Subcutaneous abdominal adipose tissue (tissue), 5 donors: Measurements from ENCODE around the gene MARCHF10.

Source experiments
- H3K27ac ChIP-seq: one replicate; pipeline ENCODE4 v1.7.0; 2013; ENCODE audit warnings: low read depth, mild to moderate bottlenecking, inconsistent platforms, low read length, moderate library complexity
- H3K27me3 ChIP-seq, 5 donors: one replicate each; pipeline ENCODE4 v1.7.0; 2013; ENCODE audit warnings: low read length in 5 of 5, inconsistent platforms in 1 of 5; ENCODE audit not compliant: control insufficient read depth in 5 of 5, insufficient read depth in 4 of 5
- H3K36me3 ChIP-seq, 5 donors: one replicate each; pipeline ENCODE4 v1.7.0; 2013; ENCODE audit warnings: low read length in 5 of 5; ENCODE audit not compliant: control insufficient read depth in 5 of 5, insufficient read depth in 5 of 5
- H3K4me1 ChIP-seq, 5 donors: one replicate each; pipeline ENCODE4 v1.7.0; 2013; ENCODE audit warnings: low read length in 5 of 5, mild to moderate bottlenecking in 3 of 5, moderate library complexity in 1 of 5; ENCODE audit not compliant: control insufficient read depth in 5 of 5, insufficient read depth in 5 of 5
- H3K4me3 ChIP-seq, 5 donors: one replicate each; pipeline ENCODE4 v1.7.0; 2013; ENCODE audit warnings: low read length in 5 of 5, low read depth in 1 of 5
- H3K9ac ChIP-seq, 5 donors: one replicate each; pipeline ENCODE4 v1.7.0; 2013; ENCODE audit warnings: low read length in 5 of 5, mild to moderate bottlenecking in 4 of 5, moderate library complexity in 3 of 5
- H3K9me3 ChIP-seq, 5 donors: one replicate each; pipeline ENCODE4 v1.7.0; 2013; ENCODE audit warnings: low read length in 5 of 5; ENCODE audit not compliant: control insufficient read depth in 5 of 5
- donor health status: healthy.
- donor health status: healthy.
- donor health status: healthy.
- donor health status: healthy.
- donor health status: healthy.

Gene MARCHF10

DNA sequence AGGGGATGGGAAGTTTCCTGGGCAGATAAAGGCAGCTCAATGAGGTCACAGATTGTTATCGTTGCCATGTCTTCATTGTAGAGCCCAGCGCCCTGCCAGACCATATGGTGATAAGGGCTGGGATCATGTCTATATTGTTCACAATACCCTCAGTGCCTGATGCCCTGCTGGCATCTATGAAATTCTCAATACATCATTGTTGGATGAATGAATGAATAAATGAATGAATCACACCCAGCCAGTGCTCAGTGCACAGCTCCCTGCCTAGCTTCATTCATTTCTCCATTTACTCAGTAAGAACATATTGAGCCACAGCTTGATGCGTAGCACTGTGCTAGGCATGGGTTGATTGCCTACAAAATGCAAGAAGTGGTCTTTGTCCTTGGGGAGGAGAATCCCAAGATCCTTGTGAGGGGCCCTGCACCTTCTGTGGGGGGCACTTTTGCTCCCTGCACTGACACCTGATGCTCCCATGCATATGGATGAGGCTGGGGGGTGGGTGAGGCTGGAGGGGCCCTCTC, 150.9 kb downstream of the MARCHF10 start:
- no peak overlapping the region for H3K27ac ChIP-seq
- H3K27me3 ChIP-seq = no peaks in the 10 kb centered on the region

DNA sequence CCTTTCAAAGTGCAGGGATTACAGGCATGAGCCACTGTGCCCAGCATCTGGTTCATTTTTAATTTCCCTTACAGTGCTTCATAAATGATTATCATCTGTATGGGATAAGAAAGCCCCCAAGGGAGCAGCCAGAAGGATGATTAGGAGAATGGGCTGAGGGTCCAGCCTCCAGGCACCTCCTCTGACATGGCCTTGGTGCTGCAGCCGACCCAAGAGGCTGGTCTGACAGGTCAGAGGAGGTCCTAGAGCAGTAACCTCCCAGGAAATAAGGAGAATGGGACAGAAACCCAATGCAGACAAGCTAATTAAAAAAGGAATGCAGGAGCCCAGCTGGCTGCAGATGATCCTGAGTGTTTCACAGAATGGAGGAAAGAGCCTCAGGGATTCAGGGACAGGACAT, 151.7 kb downstream of the MARCHF10 start:
- Histone ChIP-seq H3K9ac (no peak overlapping the region), H3K36me3 (no peaks in the 10 kb centered on the region), H3K4me1 (peaks cover 12 to 40% (median 37%) of the 10 kb centered on the region in 5 donors), H3K27me3 (no peaks in the 10 kb centered on the region), H3K27ac (no peak overlapping the region), H3K9me3 (peaks cover 0 to 7% (median 0%) of the 10 kb centered on the region in 5 donors), H3K4me3 (no peak overlapping the region)

More for the DNA sequence above, 150.9 kb downstream of the MARCHF10 start:
- no peak overlapping the region for H3K9ac ChIP-seq
- peaks cover 12 to 37% (median 33%) of the 10 kb centered on the region in 5 donors for H3K4me1 ChIP-seq
- no peaks in the 10 kb centered on the region for H3K36me3 ChIP-seq
- peaks cover 0 to 7% (median 0%) of the 10 kb centered on the region in 5 donors for H3K9me3 ChIP-seq
- H3K4me3 ChIP-seq = no peak overlapping the region

DNA sequence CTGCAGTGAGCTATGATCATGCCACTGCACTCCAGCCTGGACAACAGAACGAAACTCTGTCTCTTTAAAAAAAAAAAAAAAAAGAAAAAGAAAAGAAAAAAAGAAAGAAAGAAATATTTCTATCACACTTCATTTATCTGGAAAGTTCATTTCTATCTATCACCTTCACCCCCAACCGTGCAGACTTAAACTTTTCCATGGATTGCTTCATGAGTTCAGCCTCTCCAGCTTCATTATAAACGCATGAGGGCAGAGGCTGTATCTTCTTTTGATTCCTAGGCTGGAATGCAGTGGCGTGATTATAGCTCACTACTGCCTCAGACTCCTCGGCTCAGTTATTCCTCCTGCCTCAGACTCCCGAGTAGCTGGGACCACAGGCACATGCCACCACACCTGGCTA, 152.5 kb downstream of the MARCHF10 start:
- Histone ChIP-seq H3K4me1 (peaks cover 12 to 40% (median 37%) of the 10 kb centered on the region in 5 donors), H3K4me3 (no peak overlapping the region), H3K9ac (no peak overlapping the region), H3K27me3 (no peaks in the 10 kb centered on the region), H3K9me3 (peaks cover 0 to 2% (median 0%) of the 10 kb centered on the region in 5 donors), H3K36me3 (no peaks in the 10 kb centered on the region), H3K27ac (no peak overlapping the region)

DNA sequence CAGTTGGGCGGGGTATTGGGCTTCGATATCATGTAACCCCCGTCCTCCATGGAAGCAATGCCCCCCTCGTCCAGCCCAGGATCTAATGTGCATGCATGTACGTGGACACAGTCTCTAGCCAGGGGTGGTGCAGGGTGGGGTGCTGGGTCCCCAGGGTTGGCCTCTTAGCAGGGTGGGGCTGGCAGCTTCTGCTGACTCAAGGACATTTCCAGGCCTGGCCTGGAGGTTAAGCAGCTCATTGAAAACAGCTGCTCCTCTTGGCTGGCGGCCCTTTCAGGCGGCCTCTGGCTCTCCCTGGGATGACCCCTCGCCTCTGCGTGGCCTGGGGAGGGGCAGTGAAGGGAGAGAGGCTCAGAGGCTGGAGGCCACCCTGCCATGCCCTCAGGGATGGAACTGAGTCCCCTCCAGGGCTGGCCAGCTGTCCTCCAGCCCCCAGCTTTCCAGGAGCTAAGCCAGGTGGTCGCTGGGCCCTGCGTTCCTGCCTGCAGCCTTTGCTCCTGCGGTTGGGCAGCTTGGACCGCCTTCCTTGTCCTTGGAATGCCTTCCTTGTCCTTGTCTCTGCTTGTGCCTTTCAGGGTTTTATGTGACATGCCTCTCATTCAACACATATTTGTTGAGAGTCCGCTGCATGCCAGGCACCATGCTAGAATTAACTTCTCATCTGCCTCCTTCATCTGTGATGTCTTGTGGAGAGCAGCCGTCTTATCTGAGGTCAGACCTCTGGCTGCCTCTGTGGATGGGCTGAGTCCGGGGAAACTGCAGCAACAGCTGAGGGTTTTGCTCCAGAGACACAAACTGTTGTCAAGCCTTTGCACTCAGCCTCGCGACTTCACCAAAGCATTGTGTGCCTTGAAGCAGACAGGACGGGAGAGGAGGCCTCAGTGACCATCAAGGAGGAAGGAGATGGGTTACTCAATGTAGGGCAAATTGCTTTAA, 154.0 kb downstream of the MARCHF10 start:
- H3K9me3 ChIP-seq = no peaks in the 10 kb centered on the region
- no peaks in the 10 kb centered on the region for H3K36me3 ChIP-seq
- peak overlapping the region; percentile 53 to 63 (median 55) for H3K4me3 ChIP-seq
- peak overlapping the region in 1 of 5 donors; percentile 35 for H3K9ac ChIP-seq
- H3K27me3 ChIP-seq = no peaks in the 10 kb centered on the region
- H3K27ac ChIP-seq = peak overlapping the region; percentile 60
- peaks cover 12 to 44% (median 37%) of the 10 kb centered on the region in 5 donors for H3K4me1 ChIP-seq

- Histone ChIP-seq H3K27ac (peak overlapping the region; percentile 60), H3K4me1 (peaks cover 12 to 48% (median 43%) of the 10 kb centered on the region in 5 donors), H3K36me3 (no peaks in the 10 kb centered on the region), H3K4me3 (peak overlapping the region; percentile 53 to 63 (median 55)), H3K9me3 (no peaks in the 10 kb centered on the region), H3K27me3 (no peaks in the 10 kb centered on the region), H3K9ac (peak overlapping the region in 3 of 5 donors; percentile 25 to 41 (median 39))
Measured at GRCh38 chr17:62653002-62653825, 154.9 kb downstream of the MARCHF10 start.

- Histone ChIP-seq H3K27ac (peak overlapping the region; percentile 50), H3K4me3 (peak overlapping the region in 4 of 5 donors; percentile 55 to 63 (median 56)), H3K36me3 (no peaks in the 10 kb centered on the region), H3K27me3 (no peaks in the 10 kb centered on the region), H3K4me1 (peaks cover 10 to 43% (median 37%) of the 10 kb centered on the region in 5 donors), H3K9me3 (no peaks in the 10 kb centered on the region), H3K9ac (peak overlapping the region in 3 of 5 donors; percentile 25 to 59 (median 39))
Measured at GRCh38 chr17:62652251-62653001, 155.7 kb downstream of the MARCHF10 start.
